ENCODE results near the gene MAST1.
"Not testable (repeated sequence)": the region's sequence is repeated elsewhere in the genome, so short reads cannot be mapped to it uniquely, and the experiment has no call there.

Gene MAST1

DNA sequence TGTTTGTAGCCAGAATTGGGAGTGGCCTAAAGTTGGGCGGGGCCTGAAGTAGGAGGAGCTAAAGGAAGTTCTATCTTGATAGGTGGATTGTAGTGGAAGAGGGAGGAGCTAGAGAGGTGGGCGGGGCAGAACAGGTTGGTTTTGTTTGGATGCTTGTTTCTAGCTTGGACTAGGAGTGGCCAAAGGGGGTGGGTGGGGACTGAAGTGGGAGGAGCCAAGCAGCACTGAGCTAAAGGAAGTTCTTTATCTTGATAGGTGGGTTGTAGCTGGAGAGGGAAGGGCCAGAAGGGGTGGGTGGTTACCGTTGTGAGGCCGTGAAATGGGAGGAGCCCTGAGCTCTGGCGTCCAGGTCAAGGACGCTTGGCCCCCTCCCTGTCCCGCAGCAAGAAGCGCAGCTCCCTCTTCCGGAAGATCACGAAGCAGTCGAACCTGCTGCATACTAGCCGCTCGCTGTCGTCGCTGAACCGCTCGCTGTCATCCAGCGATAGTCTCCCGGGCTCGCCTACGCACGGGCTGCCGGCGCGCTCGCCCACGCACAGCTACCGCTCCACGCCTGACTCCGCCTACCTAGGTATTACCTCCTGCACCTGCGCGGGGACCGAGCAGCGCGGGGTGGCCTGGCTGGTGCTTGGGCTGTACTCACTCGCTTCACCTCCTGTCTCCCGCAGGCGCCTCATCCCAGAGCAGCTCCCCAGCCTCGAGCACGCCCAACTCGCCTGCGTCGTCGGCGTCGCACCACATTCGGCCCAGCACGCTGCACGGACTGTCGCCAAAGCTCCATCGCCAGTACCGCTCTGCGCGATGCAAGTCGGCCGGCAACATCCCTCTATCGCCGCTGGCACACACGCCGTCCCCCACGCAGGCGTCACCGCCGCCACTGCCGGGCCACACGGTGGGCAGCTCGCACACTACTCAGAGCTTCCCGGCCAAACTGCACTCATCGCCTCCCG is 34.9 kb downstream of the MAST1 start:
- DNase-seq: peak; percentile 31 to 73 (median 54)

DNA sequence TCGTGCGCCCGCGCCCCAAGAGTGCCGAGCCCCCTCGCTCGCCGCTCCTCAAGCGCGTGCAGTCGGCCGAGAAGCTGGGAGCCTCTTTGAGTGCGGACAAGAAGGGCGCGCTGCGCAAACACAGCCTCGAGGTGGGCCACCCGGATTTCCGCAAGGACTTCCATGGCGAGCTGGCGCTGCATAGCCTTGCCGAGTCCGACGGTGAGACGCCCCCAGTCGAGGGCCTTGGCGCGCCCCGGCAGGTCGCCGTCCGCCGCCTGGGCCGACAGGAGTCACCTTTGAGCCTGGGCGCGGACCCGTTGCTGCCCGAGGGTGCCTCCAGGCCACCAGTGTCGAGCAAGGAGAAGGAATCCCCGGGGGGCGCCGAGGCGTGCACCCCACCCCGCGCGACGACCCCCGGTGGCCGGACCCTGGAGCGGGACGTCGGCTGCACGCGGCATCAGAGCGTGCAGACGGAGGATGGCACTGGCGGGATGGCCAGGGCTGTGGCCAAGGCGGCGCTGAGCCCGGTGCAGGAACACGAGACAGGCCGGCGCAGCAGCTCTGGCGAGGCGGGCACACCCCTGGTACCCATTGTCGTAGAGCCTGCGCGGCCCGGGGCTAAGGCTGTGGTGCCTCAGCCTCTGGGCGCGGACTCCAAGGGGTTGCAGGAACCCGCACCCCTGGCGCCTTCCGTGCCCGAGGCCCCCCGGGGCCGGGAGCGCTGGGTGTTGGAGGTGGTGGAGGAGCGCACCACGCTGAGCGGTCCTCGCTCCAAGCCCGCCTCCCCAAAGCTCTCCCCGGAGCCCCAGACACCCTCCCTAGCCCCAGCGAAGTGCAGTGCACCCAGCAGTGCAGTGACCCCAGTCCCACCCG is 35.8 kb downstream of the MAST1 start:
- DNase-seq: no peak

DNA sequence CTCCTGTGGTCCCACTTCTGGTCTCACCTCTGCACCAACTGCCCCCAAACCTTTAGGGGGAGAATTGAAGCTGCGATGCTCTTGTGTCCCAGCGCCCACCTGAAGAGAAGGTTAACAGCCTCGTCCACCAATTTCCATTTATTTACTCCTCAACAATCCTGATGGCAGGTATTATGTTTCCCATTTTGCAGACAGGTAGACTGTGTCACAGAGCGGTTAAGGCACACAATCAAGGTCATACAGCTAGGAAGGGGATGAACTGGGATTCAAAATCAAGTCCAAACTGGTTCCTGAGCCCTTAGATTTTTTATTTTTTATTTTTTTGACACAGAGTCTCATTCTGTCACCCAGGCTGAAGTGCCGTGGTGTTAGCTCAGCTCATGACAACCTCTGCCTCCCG is 36.8 kb downstream of the MAST1 start:
- no peak for DNase-seq

DNA sequence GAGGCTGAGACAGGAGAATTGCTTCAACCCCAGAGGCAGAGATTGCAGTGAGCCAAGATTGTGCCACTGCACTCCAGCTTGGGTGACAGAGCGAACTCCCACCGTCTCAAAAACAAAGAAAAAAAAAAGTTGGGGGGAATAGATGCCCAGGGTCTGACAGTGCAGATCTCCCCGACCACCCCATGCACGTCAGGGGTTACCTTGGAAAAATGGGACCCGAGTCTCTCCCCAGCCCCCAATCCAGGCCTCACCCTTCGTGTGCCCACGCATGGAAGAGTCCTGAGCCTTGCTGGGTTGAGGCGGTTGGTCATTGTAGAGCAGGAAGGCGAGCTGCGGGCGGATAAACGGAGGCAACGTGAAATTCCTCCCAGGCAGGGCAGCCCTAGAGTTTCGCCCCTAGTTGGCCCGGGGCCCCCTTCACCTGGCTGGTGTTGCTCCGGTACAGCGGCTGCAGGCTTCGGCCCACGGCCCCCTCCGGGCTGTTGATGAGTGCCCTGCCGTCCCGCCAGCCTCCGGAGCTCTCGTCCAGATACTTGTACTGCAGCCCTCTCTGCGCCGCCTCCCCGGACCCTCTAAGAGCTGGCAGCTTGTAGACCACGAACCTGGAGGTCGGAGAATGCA is 42.3 kb downstream of the MAST1 start:
- DNase-seq: no peak

DNA sequence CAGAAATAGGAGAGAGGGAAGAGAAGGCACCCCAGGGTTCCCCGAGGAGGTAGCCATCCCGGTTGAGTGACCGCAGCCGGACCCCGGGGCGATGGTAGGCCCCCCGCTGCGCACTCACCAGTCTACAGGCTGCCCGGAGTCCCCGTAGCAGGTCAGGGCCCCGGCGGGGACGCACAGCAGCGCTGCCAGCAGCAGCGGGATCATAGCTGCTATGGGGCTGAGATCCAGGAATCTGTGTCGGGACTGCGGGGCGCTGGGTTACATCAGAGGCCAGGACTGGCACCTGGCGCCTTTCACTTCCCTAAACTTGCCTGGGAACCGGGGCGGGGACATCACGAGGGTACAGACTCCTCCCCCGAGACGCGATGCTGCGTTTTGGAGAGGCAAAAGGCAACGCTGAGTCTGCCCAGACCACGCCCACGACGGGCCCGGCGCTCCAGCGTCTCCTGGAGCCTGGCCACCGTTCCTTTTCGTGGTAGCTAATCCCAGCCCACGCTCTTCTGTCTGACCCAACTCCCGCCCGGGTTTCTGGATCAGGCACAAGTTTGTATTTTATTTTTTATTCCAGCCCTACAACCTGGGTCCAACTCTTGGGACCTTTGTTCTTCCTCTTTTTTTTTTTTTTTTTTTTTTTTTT is 43.0 kb downstream of the MAST1 start, which contains the start of gene DNASE2:
TSS of gene DNASE2 (minus strand) at position 278 of the 637 bp plus-strand sequence. CDS start at position 204, 74 bp downstream.
- peak; percentile 70 to 88 (median 78) for DNase-seq

DNA sequence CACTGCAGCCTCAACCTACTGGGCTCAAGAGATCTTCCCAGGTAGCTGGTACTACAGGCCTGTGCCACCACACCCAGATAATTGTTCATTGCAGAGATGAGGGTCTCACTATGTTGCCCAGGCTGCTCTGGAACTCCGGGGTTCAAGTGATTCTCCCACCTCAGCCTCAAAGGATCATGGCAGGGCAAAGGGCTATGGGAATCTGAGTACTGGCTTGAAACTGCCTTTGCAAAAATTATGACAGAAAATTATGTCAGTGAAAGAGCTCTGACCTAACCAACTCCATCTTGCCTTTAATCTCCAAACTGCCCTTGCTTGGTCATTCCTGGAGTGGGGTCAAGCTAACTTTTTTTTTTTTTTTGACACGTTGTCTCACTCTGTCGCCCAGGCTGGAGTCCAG is 44.3 kb downstream of the MAST1 start:
- no peak for DNase-seq

DNA sequence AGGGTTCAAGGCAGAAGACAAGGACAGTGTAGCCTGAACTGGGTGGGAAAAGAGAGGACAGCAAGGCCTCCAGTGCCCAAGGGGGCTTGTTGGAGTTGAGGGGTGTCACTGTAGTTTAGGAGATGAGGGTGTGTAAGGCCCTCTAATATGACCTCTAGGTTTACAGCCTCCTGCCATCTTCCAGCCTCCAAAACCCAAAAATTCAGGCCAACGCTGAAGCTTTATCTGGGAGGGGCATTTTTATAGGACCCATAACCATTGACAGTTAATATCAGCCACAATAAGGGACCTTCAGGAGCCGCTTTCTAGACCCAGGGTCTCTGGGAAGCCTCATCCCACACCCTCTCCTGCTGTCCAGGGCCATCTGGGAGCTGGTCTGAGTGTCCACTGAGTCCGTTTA is 45.9 kb downstream of the MAST1 start:
- DNase-seq: no peak

DNA sequence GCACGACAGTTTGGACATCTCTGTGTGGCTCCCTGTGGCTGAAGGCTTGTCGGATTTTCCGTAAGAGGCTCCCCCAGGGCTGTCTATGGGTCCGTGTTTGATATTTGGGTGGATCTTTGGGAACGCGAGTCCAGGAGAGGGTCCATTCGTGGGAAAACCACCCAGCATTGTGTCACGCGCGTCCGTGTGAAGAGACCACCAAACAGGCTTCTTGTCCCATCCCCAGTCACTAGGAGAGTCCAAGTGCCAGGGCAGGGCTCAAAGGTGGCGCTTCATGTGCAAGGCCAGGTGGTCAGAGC is 46.3 kb downstream of the MAST1 start:
- DNase-seq: no peak

DNA sequence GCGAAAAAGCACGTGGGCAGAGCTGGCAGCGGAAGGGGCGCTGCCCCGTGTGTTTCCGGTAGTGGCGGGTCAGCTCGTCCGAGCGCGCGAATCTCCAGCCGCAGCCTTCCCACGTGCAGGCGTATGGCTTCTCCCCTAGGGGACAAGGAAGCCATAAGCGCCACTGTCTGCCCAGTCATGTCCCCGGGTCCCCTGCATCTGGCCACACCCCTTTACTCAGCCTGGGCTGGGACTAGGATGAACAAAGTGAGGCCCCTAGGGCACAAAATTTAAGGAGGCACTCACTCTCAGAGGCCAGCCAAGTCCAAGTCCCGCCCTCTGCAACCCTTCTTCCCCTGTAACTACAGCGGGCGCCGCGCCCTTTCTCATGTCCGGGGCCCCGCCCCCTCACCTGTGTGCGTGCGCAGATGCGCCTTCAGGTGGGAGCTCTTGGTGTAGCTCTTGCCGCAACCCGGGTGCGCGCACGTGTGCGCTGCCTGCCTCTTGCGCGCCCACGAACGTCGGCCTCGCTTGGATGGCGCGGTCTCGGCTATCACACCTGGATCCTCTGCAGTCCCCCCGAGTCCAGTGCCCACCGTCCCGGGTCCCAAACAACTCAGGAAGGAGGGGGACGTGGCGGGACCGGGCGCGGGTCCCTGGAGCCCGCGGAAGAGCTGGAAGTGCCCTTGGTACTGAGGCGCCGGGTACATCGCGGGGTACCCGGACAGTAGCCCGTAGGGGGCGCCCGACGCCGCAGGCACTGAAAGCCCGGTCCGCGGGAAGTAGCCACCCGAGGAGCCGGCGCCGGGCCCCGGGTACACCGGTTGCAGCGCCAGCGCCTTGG is 46.8 kb downstream of the MAST1 start:
- peak; percentile 75 to 90 (median 85) for DNase-seq

DNA sequence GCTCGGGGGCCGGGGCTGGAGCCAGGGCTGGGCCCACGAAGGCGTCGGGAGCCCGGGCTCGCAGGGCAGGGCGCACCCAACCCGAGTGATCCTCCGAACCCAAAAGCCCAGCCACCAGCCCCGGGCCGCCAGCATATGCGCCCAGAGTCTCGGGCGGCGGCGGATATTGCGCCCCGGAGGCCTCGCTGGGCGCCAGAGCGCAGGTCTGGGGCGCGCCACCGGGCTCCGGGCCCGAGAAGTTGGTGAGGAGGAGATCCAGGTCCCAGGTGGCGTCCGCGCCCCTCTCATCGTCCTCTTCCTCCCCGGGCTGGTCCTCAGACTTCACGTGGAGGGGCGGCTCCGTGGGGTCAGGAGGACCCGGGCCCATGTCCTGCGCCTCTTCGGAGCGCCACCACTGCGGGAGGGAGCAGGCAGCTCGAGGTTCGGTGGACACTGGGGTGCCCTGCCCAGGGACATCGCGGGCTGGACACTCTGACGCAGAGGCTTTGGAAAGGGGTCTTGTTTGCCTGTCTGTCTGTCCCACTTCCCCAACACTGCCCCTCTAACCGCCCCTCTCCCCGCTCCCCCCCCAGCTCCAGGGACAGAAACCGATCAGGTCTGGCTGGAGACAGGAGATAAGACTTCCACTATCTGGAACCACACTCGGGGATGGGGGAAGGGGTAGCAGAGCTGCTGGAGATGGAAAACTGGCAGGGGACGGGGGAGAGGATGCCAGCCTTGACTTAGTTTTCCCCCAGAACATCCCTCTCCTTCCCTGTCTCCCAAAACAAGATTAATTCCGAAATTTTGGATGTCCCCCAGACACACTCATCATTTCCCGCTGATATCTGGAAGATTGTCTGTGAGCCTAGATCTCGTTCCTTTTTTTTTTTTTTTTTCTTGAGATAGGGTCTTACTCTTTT is 47.7 kb downstream of the MAST1 start:
- DNase-seq: no peak

DNA sequence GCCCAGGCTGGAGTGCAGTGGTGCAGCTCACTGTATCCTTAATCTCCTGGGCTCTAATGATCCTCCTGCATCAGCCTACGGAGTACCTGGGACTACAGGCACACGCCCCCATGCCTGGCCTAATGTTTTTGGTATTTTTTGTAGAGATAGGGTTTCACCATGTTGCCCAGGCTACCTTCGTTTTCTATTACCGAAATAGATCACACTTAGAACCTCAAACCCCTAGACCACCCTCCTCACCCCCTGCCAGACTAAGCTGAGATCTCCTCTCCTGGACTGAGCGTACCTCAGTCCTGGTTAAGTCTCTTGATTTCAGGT is 48.3 kb downstream of the MAST1 start:
- DNase-seq: no peak

DNA sequence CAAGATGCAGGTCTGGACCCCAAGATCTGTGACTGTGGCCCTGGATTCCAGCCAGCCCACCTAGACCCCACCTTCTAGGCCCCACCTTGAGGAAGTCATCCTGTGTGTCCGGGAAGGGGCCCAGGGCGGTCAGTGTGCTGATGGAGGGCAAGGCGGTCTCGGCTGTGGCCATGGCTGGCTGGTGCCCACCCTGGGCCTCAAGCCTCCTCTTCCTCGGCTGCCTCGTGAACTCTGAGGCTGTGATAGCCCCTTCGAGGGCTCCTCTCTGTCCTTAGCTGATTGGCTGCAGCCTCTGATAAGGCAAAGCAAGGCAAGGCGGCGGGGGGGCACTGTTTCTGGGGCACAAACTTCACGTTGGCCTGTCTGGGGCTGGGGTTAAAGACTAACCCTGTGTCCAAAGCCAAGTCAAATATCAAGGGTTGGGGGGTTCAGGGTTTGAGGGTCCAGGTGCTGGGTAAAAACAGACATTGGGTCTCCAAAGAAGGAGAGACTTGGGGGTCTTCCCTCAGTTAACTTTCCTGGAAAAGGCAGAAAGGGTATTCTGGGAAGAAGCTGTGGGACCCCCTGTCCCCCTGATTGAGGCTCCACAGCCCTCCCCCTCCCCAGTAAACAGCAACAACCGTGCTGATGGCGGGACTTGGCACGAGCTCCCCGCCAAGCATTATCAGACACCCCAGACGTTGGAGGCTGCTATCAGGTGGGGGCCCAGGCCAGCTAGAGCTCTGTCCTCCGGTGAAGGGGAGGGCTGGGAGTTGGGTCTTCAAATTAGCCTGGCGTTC is 48.8 kb downstream of the MAST1 start, which contains the start of gene KLF1:
TSS of gene KLF1 (minus strand) at position 233 of the 779 bp plus-strand sequence. CDS start at position 172, 61 bp downstream.
- DNase-seq: no peak

DNA sequence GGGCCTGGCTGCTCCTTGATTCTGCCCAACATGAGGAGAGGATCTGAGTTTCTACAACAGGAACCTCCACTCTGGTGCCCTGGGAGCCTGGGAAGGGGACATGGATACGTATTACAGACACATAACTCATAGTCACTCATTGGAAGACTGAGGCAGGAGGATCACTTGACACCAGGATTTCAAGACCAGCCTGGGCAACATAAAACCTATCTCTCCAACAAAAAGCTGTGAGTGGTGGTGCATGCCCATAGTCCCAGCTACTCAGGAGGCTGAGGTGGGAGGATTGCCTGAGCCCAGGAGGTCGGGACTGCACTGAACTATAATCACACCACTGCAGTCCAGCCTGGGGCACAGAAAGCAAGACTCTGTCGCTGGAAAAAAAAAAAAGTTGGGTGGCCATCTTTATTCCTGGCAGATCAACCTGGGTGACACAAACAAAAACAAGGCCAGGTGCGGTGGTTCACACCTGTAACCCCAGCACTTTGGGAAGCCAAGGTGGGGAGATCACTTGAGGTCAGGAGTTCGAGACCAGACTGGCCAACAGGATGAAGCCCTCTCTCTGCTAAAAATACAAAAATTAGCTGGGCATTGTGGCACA is 49.8 kb downstream of the MAST1 start:
- DNase-seq: no peak

DNA sequence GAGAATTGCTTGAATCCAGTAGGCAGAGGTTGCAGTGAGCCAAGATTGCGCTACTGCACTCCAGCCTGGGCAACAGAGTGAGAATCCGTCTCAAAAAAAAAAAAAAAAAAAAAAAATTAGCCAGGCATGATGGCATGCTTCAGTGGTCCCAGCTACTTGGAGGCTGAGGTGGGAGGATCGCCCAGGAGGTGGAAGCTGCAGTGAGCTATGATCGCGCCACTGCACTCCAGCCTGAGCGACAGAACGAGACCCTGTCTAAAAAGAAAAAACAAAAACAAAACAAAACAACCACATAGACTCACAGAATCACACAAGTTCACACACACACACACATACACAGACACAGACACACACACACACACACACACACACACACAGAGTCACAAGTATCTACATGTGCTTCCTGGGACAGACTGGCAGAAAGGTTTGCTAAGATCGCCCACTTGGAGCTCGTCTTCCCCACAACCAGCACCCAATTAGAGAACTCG is 52.0 kb downstream of the MAST1 start:
- DNase-seq: not testable (repeated sequence)

DNA sequence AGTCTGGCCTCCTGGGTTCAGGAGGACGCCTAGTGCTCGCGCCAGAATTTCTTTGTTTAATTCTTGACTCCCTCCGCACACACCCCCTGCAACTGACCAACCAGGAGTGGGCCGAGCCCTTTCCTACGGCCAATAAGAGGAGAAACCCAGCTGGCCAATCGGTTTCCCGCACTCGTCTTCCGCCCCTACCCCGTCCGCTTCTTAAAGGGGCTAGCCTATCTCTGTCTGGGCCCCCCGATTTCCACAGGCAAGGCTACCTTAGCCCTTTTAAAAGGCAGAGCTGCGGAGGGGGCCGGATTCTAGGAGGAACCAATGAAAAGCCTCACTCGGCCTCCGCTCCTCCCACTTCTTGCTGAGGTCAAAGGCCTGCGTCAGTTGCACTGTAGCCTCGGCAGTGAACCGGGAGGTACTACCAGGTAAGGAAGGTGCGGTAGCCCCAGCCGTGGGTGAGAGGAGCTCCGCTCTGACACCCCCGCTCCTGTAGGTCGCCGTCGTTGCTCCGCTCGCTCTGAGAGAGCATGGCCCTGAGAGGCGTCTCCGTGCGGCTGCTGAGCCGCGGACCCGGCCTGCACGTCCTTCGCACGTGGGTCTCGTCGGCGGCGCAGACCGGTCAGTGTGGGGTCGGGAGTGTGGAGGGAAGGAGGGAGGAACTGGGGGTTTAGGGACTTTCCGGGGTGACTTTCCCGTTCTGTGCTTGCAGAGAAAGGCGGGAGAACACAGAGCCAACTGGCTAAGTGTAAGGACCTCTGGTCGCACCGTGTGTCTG is 52.7 kb downstream of the MAST1 start, which contains the start of gene GCDH:
TSS of gene GCDH (plus strand) at position 374 of the 766 bp plus-strand sequence. CDS start at position 519, 145 bp downstream.
- peak; percentile 92 to 97 (median 96) for DNase-seq

DNA sequence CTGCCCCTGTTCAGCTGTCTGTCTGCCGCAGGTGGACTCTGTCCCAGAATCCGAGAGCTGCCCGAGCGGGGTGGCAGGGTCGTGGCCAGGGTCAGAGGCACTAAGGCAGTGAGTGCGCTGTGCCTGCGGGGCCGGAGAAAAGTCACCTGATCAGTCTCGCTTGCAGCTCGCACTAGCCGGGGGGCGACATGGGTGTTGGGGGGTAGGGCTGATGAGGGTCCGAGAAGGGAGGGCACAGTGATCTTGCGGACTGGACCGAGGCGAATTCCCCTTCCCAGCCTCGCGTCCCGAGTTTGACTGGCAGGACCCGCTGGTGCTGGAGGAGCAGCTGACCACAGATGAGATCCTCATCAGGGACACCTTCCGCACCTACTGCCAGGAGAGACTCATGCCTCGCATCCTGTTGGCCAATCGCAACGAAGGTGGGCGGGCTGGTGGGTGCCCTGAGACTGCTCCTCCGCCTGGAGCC is 53.3 kb downstream of the MAST1 start:
- DNase-seq: no peak

DNA sequence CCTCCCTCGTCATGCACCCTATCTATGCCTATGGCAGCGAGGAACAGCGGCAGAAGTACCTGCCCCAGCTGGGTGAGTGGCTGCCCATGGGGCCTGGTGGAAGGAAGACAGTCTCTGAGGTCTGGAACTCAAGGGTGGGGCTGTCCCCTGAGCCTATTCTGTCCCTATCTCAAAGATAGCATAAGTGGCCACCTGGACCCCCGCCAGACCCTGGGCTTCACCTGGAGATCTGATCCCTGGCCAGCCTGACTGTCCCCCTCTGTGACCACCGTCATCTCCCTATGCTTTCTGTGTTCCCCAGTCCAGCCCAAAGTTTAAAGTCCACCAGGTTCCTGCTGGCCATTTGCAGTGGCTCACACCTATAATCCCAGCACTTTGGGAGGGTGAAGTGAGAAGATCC is 55.3 kb downstream of the MAST1 start:
- no peak for DNase-seq

DNA sequence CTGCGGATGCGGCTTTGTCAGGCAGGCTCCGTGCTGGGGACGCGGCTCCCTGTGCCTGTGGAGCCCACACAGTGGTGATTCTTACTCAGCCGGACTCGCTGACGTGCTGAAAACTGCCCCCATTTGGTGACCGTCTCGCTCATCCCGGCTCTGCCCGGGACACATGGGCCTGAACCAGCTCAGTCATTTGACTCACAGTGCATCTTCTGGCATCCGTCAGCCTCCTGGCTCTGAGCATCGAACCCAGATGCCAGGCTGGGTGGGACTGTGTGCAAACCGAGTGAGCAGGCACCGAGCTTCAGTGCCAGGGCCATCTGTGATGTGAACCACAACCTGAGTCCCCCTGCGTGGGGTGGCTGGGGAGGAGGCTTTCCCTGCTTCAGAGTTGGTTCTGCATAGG is 58.1 kb downstream of the MAST1 start:
- no peak for DNase-seq
